IMR-90 (cell line): ENCODE results near the gene SDHAF3. TPM values are rescaled to one million over a fixed set of nuclear protein-coding genes. Genes with fewer than 3 reads are reported as not detected.

Experiments used
- ATAC-seq: fragments of 200-7000 bp; cut with Tn5 transposase; 2 replicates; pipeline ENCODE4 v1.9.1; 2020; ENCODE audit warnings: low read depth, mild to moderate bottlenecking, moderate library complexity
- BruUV-seq: library from RNA; stranded (reverse); fragments of 400-500 nt; replicated peaks from 2 replicates; lab custom pipeline; 2021; lab: Mats Ljungman, UMichigan
- CTCF ChIA-PET: fragments of 300-600 bp; formaldehyde crosslinking; extraction: SDS; loops from one replicate; lab custom pipeline; 2021; ENCODE audit warnings: antibody characterized with exemption; lab: Yijun Ruan, JAX
- POLR2A ChIA-PET: fragments of 300-600 bp; sonication (Branson Sonifier 250); formaldehyde crosslinking; loops from one replicate; lab custom pipeline; 2022; ENCODE audit warnings: antibody characterized with exemption; ENCODE audit not compliant: unreplicated experiment; lab: Charles Lee
- DNase-seq: peaks from one replicate; pipeline ENCODE4 v3.0.0; 2013
- H2AFZ ChIP-seq: replicated peaks from 2 replicates; pipeline ENCODE3; 2013; ENCODE audit warnings: low read length, mild to moderate bottlenecking; ENCODE audit not compliant: poor library complexity
- H2AK5ac ChIP-seq: 2 replicates; pipeline ENCODE4 v1.6.1; 2013; ENCODE audit warnings: low read depth, low read length, inconsistent platforms
- H2AK9ac ChIP-seq: replicated peaks from 2 replicates; pipeline ENCODE3; 2013; ENCODE audit warnings: mild to moderate bottlenecking, low read depth, low read length, moderate library complexity; ENCODE audit not compliant: poor library complexity
- H2BK120ac ChIP-seq: 2 replicates; pipeline ENCODE4 v1.6.1; 2013; ENCODE audit warnings: low read depth, low read length, inconsistent platforms
- H2BK15ac ChIP-seq: 3 replicates; pipeline ENCODE4 v1.6.1; 2013; ENCODE audit warnings: low read depth, low read length, inconsistent platforms
- H2BK20ac ChIP-seq: 2 replicates; pipeline ENCODE4 v1.6.1; 2013; ENCODE audit warnings: low read depth, mild to moderate bottlenecking, inconsistent platforms, low read length, moderate library complexity
- H2BK5ac ChIP-seq: 2 replicates; pipeline ENCODE4 v1.6.1; 2013; ENCODE audit warnings: mild to moderate bottlenecking, low read depth, low read length, inconsistent platforms; ENCODE audit not compliant: poor library complexity, severe bottlenecking
- H3K14ac ChIP-seq: replicated peaks from 2 replicates; pipeline ENCODE4 v1.6.1; 2013; ENCODE audit warnings: low read depth, low read length, inconsistent platforms
- H3K18ac ChIP-seq: 2 replicates; pipeline ENCODE4 v1.6.1; 2013; ENCODE audit warnings: low read depth, low read length, control low read depth
- H3K23ac ChIP-seq: 2 replicates; pipeline ENCODE4 v1.6.1; 2013; ENCODE audit warnings: low read depth, low read length, inconsistent platforms
- H3K27ac ChIP-seq: 2 replicates; pipeline ENCODE4 v1.5.1; 2013; ENCODE audit warnings: mild to moderate bottlenecking, control low read depth, low read length; ENCODE audit not compliant: insufficient read depth
- H3K27me3 ChIP-seq: 2 replicates; pipeline ENCODE4 v1.6.1; 2013; ENCODE audit warnings: low read length; ENCODE audit not compliant: control insufficient read depth, insufficient read depth
- H3K36me3 ChIP-seq: 2 replicates; pipeline ENCODE4 v1.6.1; 2013; ENCODE audit warnings: low read length, mixed read lengths; ENCODE audit not compliant: control insufficient read depth, insufficient read depth
- H3K4ac ChIP-seq: 2 replicates; pipeline ENCODE4 v1.6.1; 2013; ENCODE audit warnings: low read depth, low read length, inconsistent platforms
- H3K4me1 ChIP-seq: 2 replicates; pipeline ENCODE4 v1.6.1; 2013; ENCODE audit warnings: low read length, mixed read lengths; ENCODE audit not compliant: control insufficient read depth, insufficient read depth
- H3K4me2 ChIP-seq: 2 replicates; pipeline ENCODE4 v1.6.1; 2013; ENCODE audit warnings: low read depth, mild to moderate bottlenecking, control low read depth, low read length, moderate library complexity
- H3K4me3 ChIP-seq: 2 replicates; pipeline ENCODE4 v1.5.1; 2013; ENCODE audit warnings: low read depth, mild to moderate bottlenecking, control low read depth, low read length, moderate library complexity; ENCODE audit not compliant: insufficient read depth
- H3K56ac ChIP-seq: 2 replicates; pipeline ENCODE4 v1.6.1; 2013; ENCODE audit warnings: low read length, inconsistent platforms; ENCODE audit not compliant: insufficient read depth; ENCODE audit errors: extremely low read depth
- H3K79me1 ChIP-seq, 2 experiments: 2 replicates each; pipeline ENCODE4 v1.6.1; 2013; ENCODE audit warnings: low read length in 2 of 2, inconsistent platforms in 1 of 2, low read depth in 1 of 2
- H3K9ac ChIP-seq: 2 replicates; pipeline ENCODE4 v1.6.1; 2013; ENCODE audit warnings: low read depth, low read length, control low read depth
- H3K9me1 ChIP-seq: 2 replicates; pipeline ENCODE4 v1.6.1; 2013; ENCODE audit warnings: low read length, inconsistent platforms; ENCODE audit not compliant: insufficient read depth
- H3K9me3 ChIP-seq: 2 replicates; pipeline ENCODE4 v1.6.1; 2013; ENCODE audit warnings: low read length; ENCODE audit not compliant: control insufficient read depth, insufficient read depth
- H4K20me1 ChIP-seq: 2 replicates; pipeline ENCODE4 v1.6.1; 2013; ENCODE audit warnings: low read length, inconsistent platforms; ENCODE audit not compliant: insufficient read depth
- H4K5ac ChIP-seq: 2 replicates; pipeline ENCODE4 v1.6.1; 2013; ENCODE audit warnings: mild to moderate bottlenecking, low read depth, low read length, control low read depth
- H4K8ac ChIP-seq, 2 experiments: 2 replicates each; pipeline ENCODE4 v1.6.1; 2013; ENCODE audit warnings: low read depth in 2 of 2, low read length in 2 of 2, control low read depth in 1 of 2, inconsistent platforms in 1 of 2
- H4K91ac ChIP-seq: 2 replicates; pipeline ENCODE4 v1.6.1; 2013; ENCODE audit warnings: low read depth, low read length, inconsistent platforms; ENCODE audit not compliant: insufficient read depth
- BHLHE40 ChIP-seq: fragments of 150-350 bp; IDR thresholded peaks from 2 replicates; pipeline ENCODE4 v1.6.1; 2016; ENCODE audit warnings: mild to moderate bottlenecking, low read depth, low read length
- CEBPB ChIP-seq: IDR thresholded peaks from 2 replicates; pipeline ENCODE4 v1.6.1; 2012; ENCODE audit warnings: low read depth, low read length, improper control_type of control experiment
- CHD1 ChIP-seq: IDR thresholded peaks from 2 replicates; pipeline ENCODE4 v1.6.1; 2012; ENCODE audit warnings: low read depth, low read length, improper control_type of control experiment
- CTCF ChIP-seq: conservative IDR thresholded peaks from 2 replicates; pipeline ENCODE4 v1.5.1; 2012; ENCODE audit warnings: mild to moderate bottlenecking, low read depth, low read length, improper control_type of control experiment
- FOS ChIP-seq: fragments of 150-350 bp; IDR thresholded peaks from 2 replicates; pipeline ENCODE4 v1.6.1; 2016; ENCODE audit warnings: low read depth, low read length
- MAFK ChIP-seq: IDR thresholded peaks from 2 replicates; pipeline ENCODE4 v1.6.1; 2012; ENCODE audit warnings: low read depth, low read length, improper control_type of control experiment
- MAZ ChIP-seq: IDR thresholded peaks from 2 replicates; pipeline ENCODE4 v1.6.1; 2012; ENCODE audit warnings: low read depth, mild to moderate bottlenecking, low read length, improper control_type of control experiment, moderate library complexity, borderline replicate concordance
- MXI1 ChIP-seq: IDR thresholded peaks from 2 replicates; pipeline ENCODE4 v1.6.1; 2012; ENCODE audit warnings: low read depth, mild to moderate bottlenecking, low read length, moderate library complexity, borderline replicate concordance
- NFE2L2 ChIP-seq: fragments of 150-350 bp; IDR thresholded peaks from 2 replicates; pipeline ENCODE4 v1.6.1; 2016; ENCODE audit warnings: low read depth, mild to moderate bottlenecking, low read length
- POLR2A ChIP-seq: IDR thresholded peaks from 2 replicates; pipeline ENCODE4 v1.6.1; 2012; ENCODE audit warnings: mild to moderate bottlenecking, low read depth, low read length
- RAD21 ChIP-seq: IDR thresholded peaks from 2 replicates; pipeline ENCODE4 v1.6.1; 2012; ENCODE audit warnings: low read length, improper control_type of control experiment
- RCOR1 ChIP-seq: IDR thresholded peaks from 2 replicates; pipeline ENCODE4 v1.6.1; 2012; ENCODE audit warnings: mild to moderate bottlenecking, low read length, improper control_type of control experiment; ENCODE audit not compliant: insufficient replicate concordance
- RFX5 ChIP-seq: IDR thresholded peaks from 2 replicates; pipeline ENCODE4 v1.8.0; 2012; ENCODE audit warnings: low read depth, mild to moderate bottlenecking, low read length, moderate library complexity
- SMC3 ChIP-seq: fragments of 150-350 bp; IDR thresholded peaks from 2 replicates; pipeline ENCODE4 v1.6.1; 2016; ENCODE audit warnings: low read depth, mild to moderate bottlenecking, antibody characterized with exemption, low read length, moderate library complexity
- WGBS, 2 experiments: methylation state at CpG; one replicate each; pipeline versions ENCODE4 v1.1.5 to v1.1.7; 2013; ENCODE audit warnings: missing lambda C conversion rate in 2 of 2; ENCODE audit not compliant: insufficient read length in 1 of 2; ENCODE audit errors: extremely low coverage in 2 of 2; 5-methylcytosine and 5-hydroxymethylcytosine counted together
- dilution Hi-C: fragments of 300-500 bp; cut with HindIII; formaldehyde crosslinking; loops from one replicate; pipeline ENCODE4 v1.14.3; 2018; ENCODE audit warnings: low sequenced_read_pairs; ENCODE audit not compliant: unreplicated experiment
- in situ Hi-C: fragments of 300-500 bp; cut with MboI; formaldehyde crosslinking; loops from 3 replicates; pipeline ENCODE4 v1.14.3; 2019; ENCODE audit warnings: low sequenced_read_pairs, inconsistent platforms, mixed read lengths
- intact Hi-C: fragments of 100-400 bp; cut with micrococcal nuclease; formaldehyde crosslinking; loops from 2 replicates; pipeline ENCODE4 v1.10.0; 2022
- polyA plus RNA-seq, 3 experiments: library from polyadenylated mRNA; depleted of rRNA; stranded (reverse); fragments of >200 nt; gene quantifications; 2 replicates each; pipeline ENCODE4 v1.2.3, GENCODE V29; 2012; ENCODE audit warnings: low replicate concordance in 1 of 3
- total RNA-seq: library from RNA; depleted of rRNA; stranded (reverse); fragments of >200 nt; gene quantifications from 2 replicates; pipeline ENCODE4 v1.2.3, GENCODE V29; 2012
- TF ChIP-seq, protein P1 (sequence below): fragments of 150-350 bp; IDR thresholded peaks from 2 replicates; pipeline ENCODE4 v1.6.1; 2017; ENCODE audit warnings: mild to moderate bottlenecking, antibody characterized with exemption, low read length, low read depth
- TF ChIP-seq, protein P2 (sequence below): fragments of 150-350 bp; IDR thresholded peaks from 2 replicates; pipeline ENCODE4 v1.6.1; 2016; ENCODE audit warnings: low read depth, mild to moderate bottlenecking, low read length, moderate library complexity, borderline replicate concordance

SDHAF3 gene
- total and polyA plus RNA-seq, 2 of the 4 experiments (the other 2 are of a cell fraction) = 5.7 to 6.1 TPM

DNA sequence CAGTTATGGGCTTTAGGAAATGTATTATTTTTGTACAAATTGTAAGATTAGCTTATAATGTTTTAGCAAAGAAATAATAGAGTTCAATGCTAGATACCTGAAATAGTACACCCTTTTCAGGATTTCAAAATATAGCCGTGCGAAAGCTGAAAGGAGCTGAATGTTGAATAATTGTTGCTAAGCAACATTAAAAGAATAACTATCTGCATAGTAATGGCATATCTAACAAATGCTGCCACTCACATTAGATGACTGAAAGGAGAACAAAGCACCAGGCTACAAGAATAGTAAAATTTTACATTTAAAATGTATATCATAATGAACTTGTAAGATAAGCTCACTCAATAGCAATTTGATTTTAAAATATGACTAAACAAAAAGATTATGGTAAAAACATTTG, 82.5 kb downstream of the SDHAF3 start:
- H3K14ac ChIP-seq = no peak overlapping the region
- no peak overlapping the region for H4K5ac ChIP-seq
- H2BK15ac ChIP-seq = no peak overlapping the region
- H3K9me3 ChIP-seq = no peaks in the 10 kb centered on the region; the same call in 1 of the 2 replicates
- no peak overlapping the region for H4K8ac ChIP-seq
- no peak overlapping the region for H3K18ac ChIP-seq
- no peaks in the 10 kb centered on the region for H3K79me1 ChIP-seq
- H4K20me1 ChIP-seq = no peaks in the 10 kb centered on the region
- no peaks in the 10 kb centered on the region for H3K9me1 ChIP-seq
- no peak overlapping the region for H2AK9ac ChIP-seq
- H3K27me3 ChIP-seq = no peaks in the 10 kb centered on the region
- no peak overlapping the region for H2BK20ac ChIP-seq
- H3K4me3 ChIP-seq = no peak overlapping the region
- H2BK5ac ChIP-seq = no peak overlapping the region
- H3K36me3 ChIP-seq = no peaks in the 10 kb centered on the region
- H2AK5ac ChIP-seq = no peak overlapping the region
- ATAC-seq (no peak), DNase-seq (no peak)
- TF ChIP-seq, protein P1, sequence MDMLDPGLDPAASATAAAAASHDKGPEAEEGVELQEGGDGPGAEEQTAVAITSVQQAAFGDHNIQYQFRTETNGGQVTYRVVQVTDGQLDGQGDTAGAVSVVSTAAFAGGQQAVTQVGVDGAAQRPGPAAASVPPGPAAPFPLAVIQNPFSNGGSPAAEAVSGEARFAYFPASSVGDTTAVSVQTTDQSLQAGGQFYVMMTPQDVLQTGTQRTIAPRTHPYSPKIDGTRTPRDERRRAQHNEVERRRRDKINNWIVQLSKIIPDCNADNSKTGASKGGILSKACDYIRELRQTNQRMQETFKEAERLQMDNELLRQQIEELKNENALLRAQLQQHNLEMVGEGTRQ = no peak
- no peak for TF ChIP-seq FOS
- TF ChIP-seq BHLHE40 = no peak
- TF ChIP-seq, protein P2, sequence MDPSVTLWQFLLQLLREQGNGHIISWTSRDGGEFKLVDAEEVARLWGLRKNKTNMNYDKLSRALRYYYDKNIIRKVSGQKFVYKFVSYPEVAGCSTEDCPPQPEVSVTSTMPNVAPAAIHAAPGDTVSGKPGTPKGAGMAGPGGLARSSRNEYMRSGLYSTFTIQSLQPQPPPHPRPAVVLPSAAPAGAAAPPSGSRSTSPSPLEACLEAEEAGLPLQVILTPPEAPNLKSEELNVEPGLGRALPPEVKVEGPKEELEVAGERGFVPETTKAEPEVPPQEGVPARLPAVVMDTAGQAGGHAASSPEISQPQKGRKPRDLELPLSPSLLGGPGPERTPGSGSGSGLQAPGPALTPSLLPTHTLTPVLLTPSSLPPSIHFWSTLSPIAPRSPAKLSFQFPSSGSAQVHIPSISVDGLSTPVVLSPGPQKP = no peak
- TF ChIP-seq MXI1 = no peak
- TF ChIP-seq MAFK = no peak
- TF ChIP-seq RCOR1 = no peak
- TF ChIP-seq MAZ = no peak
- TF ChIP-seq CEBPB = no peak
- no peak for TF ChIP-seq CTCF
- TF ChIP-seq NFE2L2 = no peak
- TF ChIP-seq SMC3 = no peak
- no peak for TF ChIP-seq RFX5
- no peak for TF ChIP-seq CHD1
- TF ChIP-seq POLR2A = no peak
- no peak for TF ChIP-seq RAD21
- no CpG with 5 or more reads among the region's 2 CpGs for WGBS, 2 experiments
- no peak overlapping the region for H3K56ac ChIP-seq
- dilution Hi-C loops (no loop called here), intact Hi-C loops (no loop called here), in situ Hi-C loops (no loop called here)
- H3K4me1 ChIP-seq = no peaks in the 10 kb centered on the region
- H3K4me2 ChIP-seq = no peak overlapping the region
- ChIA-PET CTCF (no interaction called here), POLR2A (no interaction called here)
- no TSS peak for BruUV-seq
- no peak overlapping the region for H3K4ac ChIP-seq
- no peak overlapping the region for H3K27ac ChIP-seq
- no peak overlapping the region for H2BK120ac ChIP-seq
- H4K91ac ChIP-seq = no peak overlapping the region
- no peak overlapping the region for H3K9ac ChIP-seq
- H3K23ac ChIP-seq = no peak overlapping the region
- H2AFZ ChIP-seq = no peak overlapping the region
